IMR-90 (cell line): Measurements from ENCODE around the gene UBXN6. TPM values are rescaled to one million over a fixed set of nuclear protein-coding genes. Genes with fewer than 3 reads are reported as not detected.

Experiments
- ATAC-seq: fragments of 200-7000 bp; cut with Tn5 transposase; 2 replicates; pipeline ENCODE4 v1.9.1; 2020; ENCODE audit warnings: low read depth, mild to moderate bottlenecking, moderate library complexity
- BruUV-seq: library from RNA; stranded (reverse); fragments of 400-500 nt; replicated peaks from 2 replicates; lab custom pipeline; 2021; lab: Mats Ljungman, UMichigan
- CTCF ChIA-PET: fragments of 300-600 bp; formaldehyde crosslinking; extraction: SDS; loops from one replicate; lab custom pipeline; 2021; ENCODE audit warnings: antibody characterized with exemption; lab: Yijun Ruan, JAX
- POLR2A ChIA-PET: fragments of 300-600 bp; sonication (Branson Sonifier 250); formaldehyde crosslinking; loops from one replicate; lab custom pipeline; 2022; ENCODE audit warnings: antibody characterized with exemption; ENCODE audit not compliant: unreplicated experiment; lab: Charles Lee
- DNase-seq: peaks from one replicate; pipeline ENCODE4 v3.0.0; 2013
- H2AFZ ChIP-seq: replicated peaks from 2 replicates; pipeline ENCODE3; 2013; ENCODE audit warnings: low read length, mild to moderate bottlenecking; ENCODE audit not compliant: poor library complexity
- H2AK5ac ChIP-seq: 2 replicates; pipeline ENCODE4 v1.6.1; 2013; ENCODE audit warnings: low read depth, low read length, inconsistent platforms
- H2AK9ac ChIP-seq: replicated peaks from 2 replicates; pipeline ENCODE3; 2013; ENCODE audit warnings: mild to moderate bottlenecking, low read depth, low read length, moderate library complexity; ENCODE audit not compliant: poor library complexity
- H2BK120ac ChIP-seq: 2 replicates; pipeline ENCODE4 v1.6.1; 2013; ENCODE audit warnings: low read depth, low read length, inconsistent platforms
- H2BK15ac ChIP-seq: 3 replicates; pipeline ENCODE4 v1.6.1; 2013; ENCODE audit warnings: low read depth, low read length, inconsistent platforms
- H2BK20ac ChIP-seq: 2 replicates; pipeline ENCODE4 v1.6.1; 2013; ENCODE audit warnings: low read depth, mild to moderate bottlenecking, inconsistent platforms, low read length, moderate library complexity
- H2BK5ac ChIP-seq: 2 replicates; pipeline ENCODE4 v1.6.1; 2013; ENCODE audit warnings: mild to moderate bottlenecking, low read depth, low read length, inconsistent platforms; ENCODE audit not compliant: poor library complexity, severe bottlenecking
- H3K14ac ChIP-seq: replicated peaks from 2 replicates; pipeline ENCODE4 v1.6.1; 2013; ENCODE audit warnings: low read depth, low read length, inconsistent platforms
- H3K18ac ChIP-seq: 2 replicates; pipeline ENCODE4 v1.6.1; 2013; ENCODE audit warnings: low read depth, low read length, control low read depth
- H3K23ac ChIP-seq: 2 replicates; pipeline ENCODE4 v1.6.1; 2013; ENCODE audit warnings: low read depth, low read length, inconsistent platforms
- H3K27ac ChIP-seq: 2 replicates; pipeline ENCODE4 v1.5.1; 2013; ENCODE audit warnings: mild to moderate bottlenecking, control low read depth, low read length; ENCODE audit not compliant: insufficient read depth
- H3K27me3 ChIP-seq: 2 replicates; pipeline ENCODE4 v1.6.1; 2013; ENCODE audit warnings: low read length; ENCODE audit not compliant: control insufficient read depth, insufficient read depth
- H3K36me3 ChIP-seq: 2 replicates; pipeline ENCODE4 v1.6.1; 2013; ENCODE audit warnings: low read length, mixed read lengths; ENCODE audit not compliant: control insufficient read depth, insufficient read depth
- H3K4ac ChIP-seq: 2 replicates; pipeline ENCODE4 v1.6.1; 2013; ENCODE audit warnings: low read depth, low read length, inconsistent platforms
- H3K4me1 ChIP-seq: 2 replicates; pipeline ENCODE4 v1.6.1; 2013; ENCODE audit warnings: low read length, mixed read lengths; ENCODE audit not compliant: control insufficient read depth, insufficient read depth
- H3K4me2 ChIP-seq: 2 replicates; pipeline ENCODE4 v1.6.1; 2013; ENCODE audit warnings: low read depth, mild to moderate bottlenecking, control low read depth, low read length, moderate library complexity
- H3K4me3 ChIP-seq: 2 replicates; pipeline ENCODE4 v1.5.1; 2013; ENCODE audit warnings: low read depth, mild to moderate bottlenecking, control low read depth, low read length, moderate library complexity; ENCODE audit not compliant: insufficient read depth
- H3K56ac ChIP-seq: 2 replicates; pipeline ENCODE4 v1.6.1; 2013; ENCODE audit warnings: low read length, inconsistent platforms; ENCODE audit not compliant: insufficient read depth; ENCODE audit errors: extremely low read depth
- H3K79me1 ChIP-seq, 2 experiments: 2 replicates each; pipeline ENCODE4 v1.6.1; 2013; ENCODE audit warnings: low read length in 2 of 2, inconsistent platforms in 1 of 2, low read depth in 1 of 2
- H3K9ac ChIP-seq: 2 replicates; pipeline ENCODE4 v1.6.1; 2013; ENCODE audit warnings: low read depth, low read length, control low read depth
- H3K9me1 ChIP-seq: 2 replicates; pipeline ENCODE4 v1.6.1; 2013; ENCODE audit warnings: low read length, inconsistent platforms; ENCODE audit not compliant: insufficient read depth
- H3K9me3 ChIP-seq: 2 replicates; pipeline ENCODE4 v1.6.1; 2013; ENCODE audit warnings: low read length; ENCODE audit not compliant: control insufficient read depth, insufficient read depth
- H4K20me1 ChIP-seq: 2 replicates; pipeline ENCODE4 v1.6.1; 2013; ENCODE audit warnings: low read length, inconsistent platforms; ENCODE audit not compliant: insufficient read depth
- H4K5ac ChIP-seq: 2 replicates; pipeline ENCODE4 v1.6.1; 2013; ENCODE audit warnings: mild to moderate bottlenecking, low read depth, low read length, control low read depth
- H4K8ac ChIP-seq, 2 experiments: 2 replicates each; pipeline ENCODE4 v1.6.1; 2013; ENCODE audit warnings: low read depth in 2 of 2, low read length in 2 of 2, control low read depth in 1 of 2, inconsistent platforms in 1 of 2
- H4K91ac ChIP-seq: 2 replicates; pipeline ENCODE4 v1.6.1; 2013; ENCODE audit warnings: low read depth, low read length, inconsistent platforms; ENCODE audit not compliant: insufficient read depth
- BHLHE40 ChIP-seq: fragments of 150-350 bp; IDR thresholded peaks from 2 replicates; pipeline ENCODE4 v1.6.1; 2016; ENCODE audit warnings: mild to moderate bottlenecking, low read depth, low read length
- CHD1 ChIP-seq: IDR thresholded peaks from 2 replicates; pipeline ENCODE4 v1.6.1; 2012; ENCODE audit warnings: low read depth, low read length, improper control_type of control experiment
- ELK1 ChIP-seq: fragments of 150-350 bp; IDR thresholded peaks from 2 replicates; pipeline ENCODE4 v1.6.1; 2016; ENCODE audit warnings: low read depth, mild to moderate bottlenecking, low read length, moderate library complexity, borderline replicate concordance
- FOS ChIP-seq: fragments of 150-350 bp; IDR thresholded peaks from 2 replicates; pipeline ENCODE4 v1.6.1; 2016; ENCODE audit warnings: low read depth, low read length
- MAFK ChIP-seq: IDR thresholded peaks from 2 replicates; pipeline ENCODE4 v1.6.1; 2012; ENCODE audit warnings: low read depth, low read length, improper control_type of control experiment
- MXI1 ChIP-seq: IDR thresholded peaks from 2 replicates; pipeline ENCODE4 v1.6.1; 2012; ENCODE audit warnings: low read depth, mild to moderate bottlenecking, low read length, moderate library complexity, borderline replicate concordance
- NFE2L2 ChIP-seq: fragments of 150-350 bp; IDR thresholded peaks from 2 replicates; pipeline ENCODE4 v1.6.1; 2016; ENCODE audit warnings: low read depth, mild to moderate bottlenecking, low read length
- POLR2A ChIP-seq: IDR thresholded peaks from 2 replicates; pipeline ENCODE4 v1.6.1; 2012; ENCODE audit warnings: mild to moderate bottlenecking, low read depth, low read length
- RAD21 ChIP-seq: IDR thresholded peaks from 2 replicates; pipeline ENCODE4 v1.6.1; 2012; ENCODE audit warnings: low read length, improper control_type of control experiment
- RCOR1 ChIP-seq: IDR thresholded peaks from 2 replicates; pipeline ENCODE4 v1.6.1; 2012; ENCODE audit warnings: mild to moderate bottlenecking, low read length, improper control_type of control experiment; ENCODE audit not compliant: insufficient replicate concordance
- RFX5 ChIP-seq: IDR thresholded peaks from 2 replicates; pipeline ENCODE4 v1.8.0; 2012; ENCODE audit warnings: low read depth, mild to moderate bottlenecking, low read length, moderate library complexity
- SMC3 ChIP-seq: fragments of 150-350 bp; IDR thresholded peaks from 2 replicates; pipeline ENCODE4 v1.6.1; 2016; ENCODE audit warnings: low read depth, mild to moderate bottlenecking, antibody characterized with exemption, low read length, moderate library complexity
- WGBS, 2 experiments: methylation state at CpG; one replicate each; pipeline versions ENCODE4 v1.1.5 to v1.1.7; 2013; ENCODE audit warnings: missing lambda C conversion rate in 2 of 2; ENCODE audit not compliant: insufficient read length in 1 of 2; ENCODE audit errors: extremely low coverage in 2 of 2; 5-methylcytosine and 5-hydroxymethylcytosine counted together
- dilution Hi-C: fragments of 300-500 bp; cut with HindIII; formaldehyde crosslinking; loops from one replicate; pipeline ENCODE4 v1.14.3; 2018; ENCODE audit warnings: low sequenced_read_pairs; ENCODE audit not compliant: unreplicated experiment
- in situ Hi-C: fragments of 300-500 bp; cut with MboI; formaldehyde crosslinking; loops from 3 replicates; pipeline ENCODE4 v1.14.3; 2019; ENCODE audit warnings: low sequenced_read_pairs, inconsistent platforms, mixed read lengths
- intact Hi-C: fragments of 100-400 bp; cut with micrococcal nuclease; formaldehyde crosslinking; loops from 2 replicates; pipeline ENCODE4 v1.10.0; 2022
- polyA plus RNA-seq, 3 experiments: library from polyadenylated mRNA; depleted of rRNA; stranded (reverse); fragments of >200 nt; gene quantifications; 2 replicates each; pipeline ENCODE4 v1.2.3, GENCODE V29; 2012; ENCODE audit warnings: low replicate concordance in 1 of 3
- total RNA-seq: library from RNA; depleted of rRNA; stranded (reverse); fragments of >200 nt; gene quantifications from 2 replicates; pipeline ENCODE4 v1.2.3, GENCODE V29; 2012

UBXN6 gene
- total and polyA plus RNA-seq, 2 of the 4 experiments (the other 2 are of a cell fraction) = 84.2 to 86.5 TPM

GRCh38 chr19:4445963-4446703 lies 11.5 kb downstream of the UBXN6 start:
- TF ChIP-seq MXI1 (no peak), RFX5 (no peak), FOS (no peak), MAFK (no peak), BHLHE40 (no peak), ELK1 (no peak), RCOR1 (no peak), POLR2A (no peak), NFE2L2 (no peak), SMC3 (no peak), RAD21 (no peak), CHD1 (no peak)
- Histone ChIP-seq H3K14ac (no peak overlapping the region), H3K27ac (no peak overlapping the region), H2BK15ac (no peak overlapping the region), H3K36me3 (peaks cover 60% of the 10 kb centered on the region), H3K4ac (no peak overlapping the region), H3K4me3 (no peak overlapping the region), H4K91ac (no peak overlapping the region), H2BK120ac (no peak overlapping the region), H2BK5ac (no peak overlapping the region), H3K23ac (no peak overlapping the region), H2AK9ac (no peak overlapping the region), H2BK20ac (no peak overlapping the region), H4K20me1 (peaks cover 10% of the 10 kb centered on the region; the same call in 1 of the 2 replicates), H3K4me2 (no peak overlapping the region), H3K9me3 (no peaks in the 10 kb centered on the region), H3K27me3 (no peaks in the 10 kb centered on the region), H3K56ac (no peak overlapping the region), H4K5ac (no peak overlapping the region), H3K4me1 (no peaks in the 10 kb centered on the region; the same call in 1 of the 2 replicates), H2AK5ac (no peak overlapping the region), H2AFZ (no peak overlapping the region), H3K79me1 (peaks cover 0 to 27% of the 10 kb centered on the region in 2 experiments; a peak in 3 of 4 replicates), H4K8ac (no peak overlapping the region), H3K9ac (no peak overlapping the region), H3K9me1 (no peaks in the 10 kb centered on the region), H3K18ac (no peak overlapping the region)
- WGBS, 2 experiments = 93% methylated on average over 28 of the region's 58 CpGs; no CpG with 5 or more reads in 1 of the 2 experiments
- ChIA-PET POLR2A (no interaction called here), CTCF (no interaction called here)
- no TSS peak for BruUV-seq
- ATAC-seq = no peak
- in situ Hi-C loops = no loop called here
- dilution Hi-C loops = no loop called here
- no peak for DNase-seq
- intact Hi-C loops = no loop called here
